Glutamatergic neuron (in vitro differentiated cells): ENCODE data around the gene VCX. TPM values are rescaled to one million over a fixed set of nuclear protein-coding genes. Genes with fewer than 3 reads are reported as not detected.
"Not testable (repeated sequence)": the region's sequence is repeated elsewhere in the genome, so short reads cannot be mapped to it uniquely, and the experiment has no call there.

Experiments used
- DNase-seq: peaks from one replicate; pipeline ENCODE4 v3.0.0; 2022
- H3K27ac Mint-ChIP-seq: one replicate; pipeline ENCODE4 v1.8.0; 2020; ENCODE audit warnings: mild to moderate bottlenecking, mixed read lengths, inconsistent platforms; ENCODE audit not compliant: unreplicated experiment
- H3K27me3 Mint-ChIP-seq: one replicate; pipeline ENCODE4 v1.8.0; 2020; ENCODE audit warnings: mild to moderate bottlenecking, moderate library complexity, mixed read lengths, inconsistent platforms; ENCODE audit not compliant: unreplicated experiment
- H3K36me3 Mint-ChIP-seq: one replicate; pipeline ENCODE4 v1.8.0; 2020; ENCODE audit warnings: mild to moderate bottlenecking, mixed read lengths, inconsistent platforms; ENCODE audit not compliant: unreplicated experiment
- H3K4me1 Mint-ChIP-seq: one replicate; pipeline ENCODE4 v1.8.0; 2020; ENCODE audit warnings: mild to moderate bottlenecking, low read depth, mixed read lengths, inconsistent platforms; ENCODE audit not compliant: unreplicated experiment
- H3K4me3 Mint-ChIP-seq: one replicate; pipeline ENCODE4 v1.8.0; 2020; ENCODE audit warnings: mild to moderate bottlenecking, mixed read lengths, inconsistent platforms; ENCODE audit not compliant: unreplicated experiment
- H3K9me3 Mint-ChIP-seq: one replicate; pipeline ENCODE4 v1.8.0; 2020; ENCODE audit warnings: mild to moderate bottlenecking, moderate library complexity, mixed read lengths, inconsistent platforms; ENCODE audit not compliant: unreplicated experiment
- CTCF ChIP-seq: fragments of 200-600 bp; sonication (generic); IDR thresholded peaks from one replicate; pipeline ENCODE4 v1.5.0; 2021; ENCODE audit not compliant: partially characterized antibody, unreplicated experiment
- long read RNA-seq: library from polyadenylated mRNA; unstranded; transcript quantifications from one replicate; pipeline ENCODE4 v2.0.0, GENCODE V29; 2020; ENCODE audit not compliant: unreplicated experiment
- total RNA-seq: library from RNA; stranded (reverse); fragmentation: NEBNext Ultra II Directional; extraction: Animal tissue kit (Norgen Biotek cat#: 25700); gene quantifications from one replicate; pipeline ENCODE4 v1.2.1, GENCODE V29; 2021; ENCODE audit not compliant: unreplicated experiment

VCX gene
- total RNA-seq, result 1.1 TPM
- long read RNA-seq, result 0 reads

GRCh38 chrX:7842871-7843270 lies at the start of gene VCX:
VCX (plus strand) TSS chrX:7843171; CDS start chrX:7843204, 33 bp downstream.
- DNase-seq, H3K27me3 Mint-ChIP-seq, H3K4me3 Mint-ChIP-seq, H3K9me3 Mint-ChIP-seq, H3K4me1 Mint-ChIP-seq, H3K27ac Mint-ChIP-seq, H3K36me3 Mint-ChIP-seq: not testable (repeated sequence)

- Mint-ChIP-seq H3K4me3 (no peak overlapping the region), H3K36me3 (no peaks in the 10 kb centered on the region), H3K9me3 (no peaks in the 10 kb centered on the region), H3K4me1 (no peaks in the 10 kb centered on the region), H3K27me3 (no peaks in the 10 kb centered on the region), H3K27ac (no peak overlapping the region)
- no peak for TF ChIP-seq CTCF
- DNase-seq, result no peak
Observed at GRCh38 chrX:7798327-7798726, 44.6 kb upstream of the VCX start.

- H3K4me3 Mint-ChIP-seq, result no peak overlapping the region
- TF ChIP-seq CTCF, result no peak
- peaks cover 2% of the 10 kb centered on the region for H3K27me3 Mint-ChIP-seq
- H3K4me1 Mint-ChIP-seq, result no peaks in the 10 kb centered on the region
- DNase-seq, result no peak
- H3K9me3 Mint-ChIP-seq, result no peaks in the 10 kb centered on the region
- no peaks in the 10 kb centered on the region for H3K36me3 Mint-ChIP-seq
- no peak overlapping the region for H3K27ac Mint-ChIP-seq
Observed at GRCh38 chrX:7801711-7802110, 41.3 kb upstream of the VCX start.

- Mint-ChIP-seq H3K4me1 (no peaks in the 10 kb centered on the region), H3K9me3 (no peaks in the 10 kb centered on the region), H3K36me3 (no peaks in the 10 kb centered on the region), H3K4me3 (no peak overlapping the region), H3K27me3 (peaks cover 2% of the 10 kb centered on the region), H3K27ac (no peak overlapping the region)
- no peak for DNase-seq
- TF ChIP-seq CTCF, result no peak
Observed at GRCh38 chrX:7815166-7815805, 27.7 kb upstream of the VCX start.

- no peak for DNase-seq
- Mint-ChIP-seq H3K36me3 (no peaks in the 10 kb centered on the region), H3K27ac (no peak overlapping the region), H3K4me1 (no peaks in the 10 kb centered on the region), H3K9me3 (no peaks in the 10 kb centered on the region), H3K4me3 (no peak overlapping the region), H3K27me3 (no peaks in the 10 kb centered on the region)
- TF ChIP-seq CTCF, result no peak
Observed at GRCh38 chrX:7828594-7828993, 14.4 kb upstream of the VCX start.
